ENCODE data around the gene GZMM. TPM values are rescaled to one million over a fixed set of nuclear protein-coding genes. Genes with fewer than 3 reads are reported as not detected.
A peak's percentile ranks its signal among the peaks of the same experiment; 100 is the strongest.

Gene GZMM
- total RNA-seq, 1 experiment from 2014 or later: 0.66 TPM

- H3T11ph ChIP-seq (ENCODE audit: low read length): no peak overlapping the region
- H3K56ac ChIP-seq (ENCODE audit: insufficient read length, low read depth, low read length): no peak overlapping the region
- no peak overlapping the region for H2AFZ ChIP-seq (ENCODE audit: low read length)
- peak; percentile 28 for DNase-seq
- H3K23me2 ChIP-seq (ENCODE audit: insufficient read length, low read depth, low read length, poor library complexity, severe bottlenecking): peaks cover 6% of the 10 kb centered on the region
- no peak overlapping the region for H3K23ac ChIP-seq (ENCODE audit: insufficient read length, low read depth, low read length)
- H3K9me3 ChIP-seq (ENCODE audit: control insufficient read depth, low read depth, low read length): no peaks in the 10 kb centered on the region
- H3K4ac ChIP-seq (ENCODE audit: low read depth, low read length): no peak overlapping the region
- no peak overlapping the region for H2BK5ac ChIP-seq (ENCODE audit: insufficient read length, low read length)
- Mint-ChIP-seq H3K9me3 (no peaks in the 10 kb centered on the region), H3K36me3 (ENCODE audit: insufficient read depth in 1 of 3, low read depth in 3 of 3) (peaks cover 13 to 29% (median 22%) of the 10 kb centered on the region in 3 experiments), H3K27ac (no peak overlapping the region), H3K27me3 (ENCODE audit: low read depth) (no peaks in the 10 kb centered on the region), H3K4me1 (peaks cover 5 to 12% of the 10 kb centered on the region in 2 experiments), H3K4me3 (no peak overlapping the region)
- H3K79me2 ChIP-seq (ENCODE audit: insufficient read depth, low read length): peaks cover 13% of the 10 kb centered on the region; the same call in 1 of the 2 replicates
- no peaks in the 10 kb centered on the region for H3K27me3 ChIP-seq (ENCODE audit: insufficient read depth, low read length)
- WGBS (ENCODE audit: extremely low coverage, insufficient read length, low lambda C conversion rate): no CpG with 5 or more reads among the region's 16 CpGs
- H4K8ac ChIP-seq (replicated peaks; ENCODE audit: insufficient read length, low read depth, low read length): no peak overlapping the region
- no peak overlapping the region; the same call in 1 of the 2 replicates for H3K14ac ChIP-seq (ENCODE audit: insufficient read depth, low read length)
- no peak overlapping the region for H2BK15ac ChIP-seq (ENCODE audit: low read depth, low read length)
- no peak overlapping the region for H2BK12ac ChIP-seq (ENCODE audit: insufficient read length, low read depth, low read length)
- peaks cover 8% of the 10 kb centered on the region for H3K79me1 ChIP-seq (ENCODE audit: insufficient read depth, low read depth, low read length, poor library complexity, severe bottlenecking)
- no peaks in the 10 kb centered on the region for H3K4me1 ChIP-seq (ENCODE audit: insufficient read depth, low read length)
- no peak overlapping the region for H3K27ac ChIP-seq (ENCODE audit: insufficient read length, low read depth, low read length)
- no peak overlapping the region for H2BK120ac ChIP-seq (ENCODE audit: low read depth, low read length, poor library complexity, severe bottlenecking)
- H4K91ac ChIP-seq (ENCODE audit: insufficient read length, low read depth, low read length): no peak overlapping the region
- TF ChIP-seq CTCF (conservative IDR thresholded peaks at IDR 0.05): no peak
- H2AK5ac ChIP-seq (ENCODE audit: insufficient read length, low read length): no peak overlapping the region
- peaks cover 1% of the 10 kb centered on the region for H4K20me1 ChIP-seq (ENCODE audit: control insufficient read depth, insufficient read depth, insufficient read length)
- H3K4me2 ChIP-seq (ENCODE audit: insufficient read depth, insufficient read length, low read length): no peak overlapping the region
- H2BK20ac ChIP-seq (ENCODE audit: low read depth, low read length, poor library complexity, severe bottlenecking): no peak overlapping the region
- H3K18ac ChIP-seq (ENCODE audit: insufficient read length, low read depth, low read length): no peak overlapping the region
- H3K9ac ChIP-seq (ENCODE audit: extremely low read depth, insufficient read length, low read length): no peak overlapping the region
- no peak overlapping the region for H4K5ac ChIP-seq (ENCODE audit: insufficient read length, low read depth, low read length)
These were observed 8.6 kb upstream of the GZMM start for GRCh38 chr19:535017-535835.
